Hepatocyte (in vitro differentiated cells): ENCODE data around the gene TOR1AIP1.

Source experiments
- CTCF ChIP-seq: fragments of 200-600 bp; sonication (generic); IDR thresholded peaks from 2 replicates; pipeline ENCODE4 v1.5.1; 2016; ENCODE audit warnings: antibody characterized with exemption, mild to moderate bottlenecking; ENCODE audit not compliant: poor library complexity
- EZH2 ChIP-seq: fragments of 200-600 bp; sonication (generic); IDR thresholded peaks from 2 replicates; pipeline ENCODE4 v1.6.1; 2016; ENCODE audit warnings: antibody characterized with exemption, mild to moderate bottlenecking, borderline replicate concordance

- TF ChIP-seq CTCF, result no peak
- no peak for TF ChIP-seq EZH2
These were observed 44.1 kb downstream of the TOR1AIP1 start for GRCh38 chr1:179925922-179926849.
